Stimulated activated CD4-positive, alpha-beta T cell treated with anti-CD3 and anti-CD28 coated beads, TNF-alpha, amount 100 ng/mL, for 24 hours (primary cell): ENCODE measurements around the gene GDPGP1.

Source experiments
- DNase-seq, 3 experiments: peaks; one replicate each; pipeline ENCODE4 v3.0.0-alpha.2; 2020; ENCODE audit warnings: low read depth in 3 of 3

Gene GDPGP1

GRCh38 chr15:90225504-90226234 lies 8.3 kb upstream of the GDPGP1 start:
- no peak for DNase-seq

- DNase-seq, result no peak
Observed at GRCh38 chr15:90227336-90227735, 6.7 kb upstream of the GDPGP1 start.

DNA sequence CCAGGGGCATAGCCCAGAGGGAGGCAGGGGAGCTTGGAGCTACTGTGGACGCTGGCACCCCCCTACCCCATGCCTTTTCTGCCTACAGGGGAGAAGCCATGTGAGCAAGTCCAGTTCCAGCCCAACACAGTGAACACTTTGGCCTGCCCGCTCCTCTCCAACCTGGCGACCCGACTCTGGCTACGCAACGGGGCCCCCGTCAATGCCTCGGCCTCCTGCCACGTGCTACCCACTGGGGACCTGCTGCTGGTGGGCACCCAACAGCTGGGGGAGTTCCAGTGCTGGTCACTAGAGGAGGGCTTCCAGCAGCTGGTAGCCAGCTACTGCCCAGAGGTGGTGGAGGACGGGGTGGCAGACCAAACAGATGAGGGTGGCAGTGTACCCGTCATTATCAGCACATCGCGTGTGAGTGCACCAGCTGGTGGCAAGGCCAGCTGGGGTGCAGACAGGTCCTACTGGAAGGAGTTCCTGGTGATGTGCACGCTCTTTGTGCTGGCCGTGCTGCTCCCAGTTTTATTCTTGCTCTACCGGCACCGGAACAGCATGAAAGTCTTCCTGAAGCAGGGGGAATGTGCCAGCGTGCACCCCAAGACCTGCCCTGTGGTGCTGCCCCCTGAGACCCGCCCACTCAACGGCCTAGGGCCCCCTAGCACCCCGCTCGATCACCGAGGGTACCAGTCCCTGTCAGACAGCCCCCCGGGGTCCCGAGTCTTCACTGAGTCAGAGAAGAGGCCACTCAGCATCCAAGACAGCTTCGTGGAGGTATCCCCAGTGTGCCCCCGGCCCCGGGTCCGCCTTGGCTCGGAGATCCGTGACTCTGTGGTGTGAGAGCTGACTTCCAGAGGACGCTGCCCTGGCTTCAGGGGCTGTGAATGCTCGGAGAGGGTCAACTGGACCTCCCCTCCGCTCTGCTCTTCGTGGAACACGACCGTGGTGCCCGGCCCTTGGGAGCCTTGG lies 5.9 kb upstream of the GDPGP1 start:
- no peak for DNase-seq

DNA sequence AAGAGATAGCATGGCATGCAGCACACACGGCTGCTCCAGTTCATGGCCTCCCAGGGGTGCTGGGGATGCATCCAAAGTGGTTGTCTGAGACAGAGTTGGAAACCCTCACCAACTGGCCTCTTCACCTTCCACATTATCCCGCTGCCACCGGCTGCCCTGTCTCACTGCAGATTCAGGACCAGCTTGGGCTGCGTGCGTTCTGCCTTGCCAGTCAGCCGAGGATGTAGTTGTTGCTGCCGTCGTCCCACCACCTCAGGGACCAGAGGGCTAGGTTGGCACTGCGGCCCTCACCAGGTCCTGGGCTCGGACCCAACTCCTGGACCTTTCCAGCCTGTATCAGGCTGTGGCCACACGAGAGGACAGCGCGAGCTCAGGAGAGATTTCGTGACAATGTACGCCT lies 5.0 kb upstream of the GDPGP1 start:
- DNase-seq, result no peak

GRCh38 chr15:90230071-90230494 lies 3.9 kb upstream of the GDPGP1 start:
- no peak for DNase-seq

DNA sequence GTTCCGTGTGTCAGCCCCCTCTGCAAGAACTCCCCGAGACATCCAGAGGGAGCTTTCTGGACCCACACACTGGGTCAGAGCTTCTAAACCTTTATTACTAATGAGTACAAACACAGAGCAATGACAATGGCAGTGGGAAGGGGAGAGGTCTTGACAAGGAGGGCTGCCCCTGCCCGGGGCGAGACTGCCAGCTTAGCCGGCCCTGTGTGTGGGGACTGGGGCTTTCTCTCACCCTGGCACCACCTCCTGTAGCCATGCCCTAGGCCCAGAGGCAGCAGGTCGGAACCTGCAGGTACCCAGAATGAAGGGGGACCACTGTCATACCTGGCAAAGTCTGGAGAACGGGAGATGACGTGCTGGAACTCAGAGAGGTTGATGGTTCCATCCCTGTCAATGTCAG lies 3.4 kb upstream of the GDPGP1 start:
- DNase-seq, result no peak

- peak; percentile 40 to 60 (median 50) for DNase-seq
Observed at GRCh38 chr15:90231028-90232017, 2.7 kb upstream of the GDPGP1 start.

DNA sequence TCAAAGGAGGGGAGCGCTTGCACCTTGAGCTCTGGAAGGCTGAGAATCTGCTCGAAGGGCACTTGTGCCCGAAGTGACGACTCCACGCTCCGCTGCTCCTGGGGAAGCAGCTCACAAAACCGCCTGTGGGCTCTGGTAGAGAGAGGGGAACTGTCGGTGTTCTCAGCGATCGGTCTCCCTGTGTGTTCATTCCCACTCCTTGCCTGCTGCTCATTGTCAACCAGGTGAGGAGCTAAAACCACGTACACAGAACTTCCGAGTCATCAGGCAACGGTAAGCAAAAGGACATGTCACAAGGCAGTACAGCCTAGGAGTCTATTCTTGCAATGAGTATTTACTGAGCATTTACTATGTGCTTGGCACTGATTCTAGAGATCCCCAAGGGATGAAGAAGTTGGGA lies 1.8 kb upstream of the GDPGP1 start:
- DNase-seq, result no peak

GRCh38 chr15:90232941-90233386 lies 1.0 kb upstream of the GDPGP1 start:
- DNase-seq, result no peak

DNA sequence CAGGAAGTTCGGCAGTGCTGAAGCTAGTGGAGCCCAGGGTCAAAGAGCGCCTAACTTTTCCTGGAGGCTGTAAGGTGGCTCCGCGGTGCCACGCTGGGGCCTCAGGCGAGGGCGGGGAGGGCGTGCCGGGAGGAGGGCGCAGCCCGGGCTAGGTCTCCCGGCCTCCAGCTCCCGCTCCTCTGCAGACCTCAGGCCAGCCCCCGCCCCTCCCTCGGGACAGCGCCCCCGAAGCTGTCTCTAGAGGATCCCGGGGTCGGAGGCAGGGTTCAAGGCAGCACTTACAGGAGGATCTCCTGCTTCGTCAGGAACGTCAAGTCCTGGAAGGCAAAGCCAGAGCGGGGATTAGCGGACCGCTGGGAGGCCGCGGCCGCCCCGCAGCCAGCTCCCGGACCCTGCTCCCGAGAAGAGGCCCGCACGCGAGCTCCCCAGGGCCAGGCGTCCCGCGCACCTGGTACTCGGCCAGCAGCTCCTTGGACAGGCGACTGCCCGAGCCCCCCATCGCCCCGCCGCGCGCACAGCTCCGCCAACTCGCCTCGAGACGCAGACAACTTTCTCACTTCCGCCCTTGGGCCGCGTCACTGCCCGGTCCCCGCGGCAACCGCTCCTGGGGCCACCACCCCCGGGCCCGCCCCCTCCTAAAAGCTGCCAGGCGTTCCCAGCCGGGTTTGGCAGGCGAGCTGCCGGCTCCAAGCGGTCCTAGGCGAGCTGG lies 468 bp upstream of the GDPGP1 start, which contains the start of gene CIB1:
TSS of gene CIB1 (minus strand) at position 555 of the 709 bp plus-strand sequence. CDS start at position 499, 56 bp downstream.
- DNase-seq, result peak; percentile 93 to 98 (median 95)

DNA sequence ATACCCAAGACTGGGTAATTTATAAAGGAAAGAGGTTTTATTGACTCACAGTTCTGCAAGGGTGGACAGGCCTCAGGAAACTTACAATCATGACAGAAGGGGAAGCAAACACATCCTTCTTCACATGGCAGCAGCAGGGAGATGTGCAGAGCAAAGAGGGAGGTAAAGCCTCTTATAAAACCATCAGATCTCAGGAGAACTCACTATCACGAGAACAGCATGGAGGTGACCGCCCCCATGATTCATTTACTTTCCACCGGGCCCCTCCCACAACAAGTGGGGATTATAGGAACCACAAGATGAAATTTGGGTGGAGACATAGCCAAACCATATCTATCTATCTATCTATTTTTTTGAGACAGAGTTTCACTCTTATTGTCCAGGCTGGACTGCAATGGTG lies 5.4 kb downstream of the GDPGP1 start:
- DNase-seq, result no peak

DNA sequence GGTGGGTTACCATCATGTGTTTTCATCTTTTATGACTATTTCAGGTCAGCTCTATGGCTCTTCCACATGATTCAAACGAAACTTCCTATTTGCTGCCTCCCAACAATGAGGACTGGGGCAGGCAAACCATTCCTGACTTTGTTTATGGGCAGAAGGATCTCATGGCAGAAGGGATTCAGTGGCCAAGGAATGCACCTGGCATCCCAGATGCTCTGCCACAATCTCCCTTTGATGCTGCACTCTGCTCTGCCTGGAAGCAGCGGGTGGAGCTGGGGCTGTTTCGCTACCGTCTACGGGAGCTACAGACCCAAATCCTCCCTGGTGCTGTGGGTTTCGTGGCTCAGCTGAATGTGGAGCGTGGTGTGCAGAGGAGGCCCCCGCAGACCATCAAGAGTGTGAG lies 6.8 kb downstream of the GDPGP1 start:
- no peak for DNase-seq

DNA sequence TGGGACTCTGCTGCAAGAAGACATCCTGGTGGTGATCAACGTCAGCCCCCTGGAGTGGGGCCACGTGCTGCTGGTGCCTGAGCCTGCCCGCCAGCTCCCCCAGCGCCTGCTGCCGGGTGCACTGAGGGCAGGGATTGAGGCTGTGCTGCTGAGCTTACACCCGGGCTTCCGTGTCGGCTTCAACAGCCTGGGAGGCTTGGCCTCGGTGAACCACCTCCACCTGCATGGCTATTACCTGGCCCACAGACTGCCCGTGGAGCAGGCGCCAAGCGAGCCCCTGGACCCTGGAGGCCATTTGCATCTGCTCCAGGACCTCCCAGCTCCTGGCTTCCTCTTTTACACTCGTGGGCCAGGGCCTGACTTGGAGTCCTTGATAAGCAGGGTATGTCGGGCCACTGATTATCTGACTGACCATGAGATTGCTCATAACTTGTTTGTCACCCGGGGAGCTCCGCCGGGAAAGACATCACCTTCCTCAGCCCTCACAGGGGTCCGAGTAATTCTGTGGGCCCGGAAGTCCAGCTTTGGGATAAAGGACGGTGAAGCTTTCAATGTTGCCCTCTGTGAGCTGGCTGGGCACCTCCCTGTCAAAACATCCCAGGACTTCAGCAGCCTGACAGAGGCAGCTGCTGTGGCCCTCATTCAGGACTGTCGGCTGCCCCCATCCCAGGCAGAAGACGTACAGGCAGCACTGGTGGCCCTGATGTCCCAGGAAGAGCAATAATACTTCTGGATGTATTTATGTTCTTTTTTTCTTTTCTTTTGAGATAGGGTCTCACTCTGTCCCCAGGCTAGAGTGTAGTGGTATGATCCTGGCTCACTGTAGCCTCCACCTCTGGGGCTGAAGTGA lies 7.6 kb downstream of the GDPGP1 start:
- DNase-seq, result no peak

GRCh38 chr15:90243943-90244639 lies 10.1 kb downstream of the GDPGP1 start:
- DNase-seq, result no peak

DNA sequence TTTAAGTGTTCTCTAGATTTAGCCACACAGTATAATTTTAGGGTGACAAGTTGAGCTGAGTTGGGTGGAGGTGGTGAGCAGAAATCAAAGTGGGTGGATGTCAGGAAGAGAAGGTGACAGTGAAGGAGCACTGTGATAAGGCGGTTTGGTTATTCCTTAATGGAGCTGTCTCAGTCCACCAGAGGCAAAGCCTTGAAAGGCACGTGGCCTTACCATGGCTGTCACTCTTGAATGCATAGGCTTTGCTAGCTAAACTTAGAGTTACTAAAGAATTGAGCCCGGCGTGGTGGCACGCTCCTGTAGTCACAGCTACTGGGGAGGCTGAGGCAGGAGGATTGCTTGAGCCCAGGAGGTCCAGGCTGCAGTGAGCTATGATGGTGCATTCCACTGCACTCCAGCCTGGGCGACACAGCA lies 14.8 kb downstream of the GDPGP1 start:
- no peak for DNase-seq

DNA sequence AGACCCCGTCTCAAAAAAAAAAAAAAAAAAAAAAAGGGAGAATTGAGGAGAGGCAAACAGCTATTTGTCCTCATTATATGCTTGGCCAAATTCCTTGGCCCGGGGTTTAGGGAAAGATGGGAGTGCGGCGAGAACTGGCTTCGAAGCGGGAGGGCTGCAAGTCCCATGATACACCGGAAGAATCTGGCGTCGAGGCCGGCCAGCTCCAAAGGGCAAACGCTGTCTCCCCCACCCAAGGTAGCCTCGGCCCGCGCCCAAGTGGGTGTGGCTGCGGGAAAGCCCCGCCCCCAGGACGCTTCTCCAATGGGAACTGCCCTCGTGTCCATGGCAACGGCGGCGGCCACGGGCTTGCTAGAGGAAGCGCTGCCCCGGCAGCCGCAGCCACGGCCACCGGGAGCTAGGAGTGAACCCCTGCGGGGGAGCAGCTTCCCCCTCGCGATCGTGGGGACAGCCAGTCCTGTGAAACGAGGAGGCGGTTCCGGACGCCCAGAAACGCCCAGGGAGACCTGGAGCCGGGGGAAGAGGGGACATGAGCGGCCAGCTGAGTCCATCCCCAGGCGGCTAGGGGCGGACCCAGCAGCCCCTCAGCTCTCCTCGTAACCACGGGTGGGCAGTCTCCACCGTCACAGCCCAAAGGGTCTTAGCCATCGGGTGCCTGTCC lies 15.3 kb downstream of the GDPGP1 start, which contains the start of gene TTLL13:
TSS of gene TTLL13 (plus strand) at position 354 of the 661 bp plus-strand sequence. CDS start 1,075 bp downstream, outside the sequence.
- peak; percentile 60 to 91 (median 76) for DNase-seq

- DNase-seq, result no peak
Observed at GRCh38 chr15:90257776-90258175, 23.8 kb downstream of the GDPGP1 start.

- no peak for DNase-seq
Observed at GRCh38 chr15:90259524-90259923, 25.5 kb downstream of the GDPGP1 start.
